IMR-90 (cell line): ENCODE results near the gene TENM3. TPM values are rescaled to one million over a fixed set of nuclear protein-coding genes. Genes with fewer than 3 reads are reported as not detected.

ENCODE experiments used
- ATAC-seq: fragments of 200-7000 bp; cut with Tn5 transposase; 2 replicates; pipeline ENCODE4 v1.9.1; 2020; ENCODE audit warnings: low read depth, mild to moderate bottlenecking, moderate library complexity
- BruUV-seq: library from RNA; stranded (reverse); fragments of 400-500 nt; replicated peaks from 2 replicates; lab custom pipeline; 2021; lab: Mats Ljungman, UMichigan
- CTCF ChIA-PET: fragments of 300-600 bp; formaldehyde crosslinking; extraction: SDS; loops from one replicate; lab custom pipeline; 2021; ENCODE audit warnings: antibody characterized with exemption; lab: Yijun Ruan, JAX
- POLR2A ChIA-PET: fragments of 300-600 bp; sonication (Branson Sonifier 250); formaldehyde crosslinking; loops from one replicate; lab custom pipeline; 2022; ENCODE audit warnings: antibody characterized with exemption; ENCODE audit not compliant: unreplicated experiment; lab: Charles Lee
- DNase-seq: peaks from one replicate; pipeline ENCODE4 v3.0.0; 2013
- H2AFZ ChIP-seq: replicated peaks from 2 replicates; pipeline ENCODE3; 2013; ENCODE audit warnings: low read length, mild to moderate bottlenecking; ENCODE audit not compliant: poor library complexity
- H2AK5ac ChIP-seq: 2 replicates; pipeline ENCODE4 v1.6.1; 2013; ENCODE audit warnings: low read depth, low read length, inconsistent platforms
- H2AK9ac ChIP-seq: replicated peaks from 2 replicates; pipeline ENCODE3; 2013; ENCODE audit warnings: mild to moderate bottlenecking, low read depth, low read length, moderate library complexity; ENCODE audit not compliant: poor library complexity
- H2BK120ac ChIP-seq: 2 replicates; pipeline ENCODE4 v1.6.1; 2013; ENCODE audit warnings: low read depth, low read length, inconsistent platforms
- H2BK15ac ChIP-seq: 3 replicates; pipeline ENCODE4 v1.6.1; 2013; ENCODE audit warnings: low read depth, low read length, inconsistent platforms
- H2BK20ac ChIP-seq: 2 replicates; pipeline ENCODE4 v1.6.1; 2013; ENCODE audit warnings: low read depth, mild to moderate bottlenecking, inconsistent platforms, low read length, moderate library complexity
- H2BK5ac ChIP-seq: 2 replicates; pipeline ENCODE4 v1.6.1; 2013; ENCODE audit warnings: mild to moderate bottlenecking, low read depth, low read length, inconsistent platforms; ENCODE audit not compliant: poor library complexity, severe bottlenecking
- H3K14ac ChIP-seq: replicated peaks from 2 replicates; pipeline ENCODE4 v1.6.1; 2013; ENCODE audit warnings: low read depth, low read length, inconsistent platforms
- H3K18ac ChIP-seq: 2 replicates; pipeline ENCODE4 v1.6.1; 2013; ENCODE audit warnings: low read depth, low read length, control low read depth
- H3K23ac ChIP-seq: 2 replicates; pipeline ENCODE4 v1.6.1; 2013; ENCODE audit warnings: low read depth, low read length, inconsistent platforms
- H3K27ac ChIP-seq: 2 replicates; pipeline ENCODE4 v1.5.1; 2013; ENCODE audit warnings: mild to moderate bottlenecking, control low read depth, low read length; ENCODE audit not compliant: insufficient read depth
- H3K27me3 ChIP-seq: 2 replicates; pipeline ENCODE4 v1.6.1; 2013; ENCODE audit warnings: low read length; ENCODE audit not compliant: control insufficient read depth, insufficient read depth
- H3K36me3 ChIP-seq: 2 replicates; pipeline ENCODE4 v1.6.1; 2013; ENCODE audit warnings: low read length, mixed read lengths; ENCODE audit not compliant: control insufficient read depth, insufficient read depth
- H3K4ac ChIP-seq: 2 replicates; pipeline ENCODE4 v1.6.1; 2013; ENCODE audit warnings: low read depth, low read length, inconsistent platforms
- H3K4me1 ChIP-seq: 2 replicates; pipeline ENCODE4 v1.6.1; 2013; ENCODE audit warnings: low read length, mixed read lengths; ENCODE audit not compliant: control insufficient read depth, insufficient read depth
- H3K4me2 ChIP-seq: 2 replicates; pipeline ENCODE4 v1.6.1; 2013; ENCODE audit warnings: low read depth, mild to moderate bottlenecking, control low read depth, low read length, moderate library complexity
- H3K4me3 ChIP-seq: 2 replicates; pipeline ENCODE4 v1.5.1; 2013; ENCODE audit warnings: low read depth, mild to moderate bottlenecking, control low read depth, low read length, moderate library complexity; ENCODE audit not compliant: insufficient read depth
- H3K56ac ChIP-seq: 2 replicates; pipeline ENCODE4 v1.6.1; 2013; ENCODE audit warnings: low read length, inconsistent platforms; ENCODE audit not compliant: insufficient read depth; ENCODE audit errors: extremely low read depth
- H3K79me1 ChIP-seq, 2 experiments: 2 replicates each; pipeline ENCODE4 v1.6.1; 2013; ENCODE audit warnings: low read length in 2 of 2, inconsistent platforms in 1 of 2, low read depth in 1 of 2
- H3K9ac ChIP-seq: 2 replicates; pipeline ENCODE4 v1.6.1; 2013; ENCODE audit warnings: low read depth, low read length, control low read depth
- H3K9me1 ChIP-seq: 2 replicates; pipeline ENCODE4 v1.6.1; 2013; ENCODE audit warnings: low read length, inconsistent platforms; ENCODE audit not compliant: insufficient read depth
- H3K9me3 ChIP-seq: 2 replicates; pipeline ENCODE4 v1.6.1; 2013; ENCODE audit warnings: low read length; ENCODE audit not compliant: control insufficient read depth, insufficient read depth
- H4K20me1 ChIP-seq: 2 replicates; pipeline ENCODE4 v1.6.1; 2013; ENCODE audit warnings: low read length, inconsistent platforms; ENCODE audit not compliant: insufficient read depth
- H4K5ac ChIP-seq: 2 replicates; pipeline ENCODE4 v1.6.1; 2013; ENCODE audit warnings: mild to moderate bottlenecking, low read depth, low read length, control low read depth
- H4K8ac ChIP-seq, 2 experiments: 2 replicates each; pipeline ENCODE4 v1.6.1; 2013; ENCODE audit warnings: low read depth in 2 of 2, low read length in 2 of 2, control low read depth in 1 of 2, inconsistent platforms in 1 of 2
- H4K91ac ChIP-seq: 2 replicates; pipeline ENCODE4 v1.6.1; 2013; ENCODE audit warnings: low read depth, low read length, inconsistent platforms; ENCODE audit not compliant: insufficient read depth
- ELK1 ChIP-seq: fragments of 150-350 bp; IDR thresholded peaks from 2 replicates; pipeline ENCODE4 v1.6.1; 2016; ENCODE audit warnings: low read depth, mild to moderate bottlenecking, low read length, moderate library complexity, borderline replicate concordance
- MAFK ChIP-seq: IDR thresholded peaks from 2 replicates; pipeline ENCODE4 v1.6.1; 2012; ENCODE audit warnings: low read depth, low read length, improper control_type of control experiment
- POLR2A ChIP-seq: IDR thresholded peaks from 2 replicates; pipeline ENCODE4 v1.6.1; 2012; ENCODE audit warnings: mild to moderate bottlenecking, low read depth, low read length
- WGBS, 2 experiments: methylation state at CpG; one replicate each; pipeline versions ENCODE4 v1.1.5 to v1.1.7; 2013; ENCODE audit warnings: missing lambda C conversion rate in 2 of 2; ENCODE audit not compliant: insufficient read length in 1 of 2; ENCODE audit errors: extremely low coverage in 2 of 2; 5-methylcytosine and 5-hydroxymethylcytosine counted together
- dilution Hi-C: fragments of 300-500 bp; cut with HindIII; formaldehyde crosslinking; loops from one replicate; pipeline ENCODE4 v1.14.3; 2018; ENCODE audit warnings: low sequenced_read_pairs; ENCODE audit not compliant: unreplicated experiment
- in situ Hi-C: fragments of 300-500 bp; cut with MboI; formaldehyde crosslinking; loops from 3 replicates; pipeline ENCODE4 v1.14.3; 2019; ENCODE audit warnings: low sequenced_read_pairs, inconsistent platforms, mixed read lengths
- intact Hi-C: fragments of 100-400 bp; cut with micrococcal nuclease; formaldehyde crosslinking; loops from 2 replicates; pipeline ENCODE4 v1.10.0; 2022
- polyA plus RNA-seq, 3 experiments: library from polyadenylated mRNA; depleted of rRNA; stranded (reverse); fragments of >200 nt; gene quantifications; 2 replicates each; pipeline ENCODE4 v1.2.3, GENCODE V29; 2012; ENCODE audit warnings: low replicate concordance in 1 of 3
- total RNA-seq: library from RNA; depleted of rRNA; stranded (reverse); fragments of >200 nt; gene quantifications from 2 replicates; pipeline ENCODE4 v1.2.3, GENCODE V29; 2012

TENM3 gene
- total and polyA plus RNA-seq, 2 of the 4 experiments (the other 2 are of a cell fraction): 29.9 to 173 TPM

DNA sequence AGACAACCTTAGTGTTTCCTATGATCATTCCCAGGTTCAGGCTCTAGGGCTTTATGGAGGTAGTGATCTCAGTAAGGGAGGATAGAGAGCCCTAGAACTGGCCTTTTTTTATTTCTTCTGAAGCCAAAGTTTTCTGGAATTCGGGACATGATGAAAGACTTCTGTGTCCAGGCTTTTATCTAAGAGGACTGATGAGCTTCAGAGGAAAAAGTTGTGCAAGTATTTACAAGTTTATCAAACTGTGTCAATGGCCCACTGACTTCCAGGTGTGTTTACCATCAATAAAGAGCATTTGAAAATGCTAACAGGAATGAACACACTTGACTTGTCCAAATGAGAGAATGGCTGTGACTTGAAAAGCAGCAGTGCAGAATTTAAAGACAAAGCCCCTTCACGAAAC lies 419.3 kb downstream of the TENM3 start:
- Histone ChIP-seq H3K9me3 (peaks cover 2% of the 10 kb centered on the region; the same call in 1 of the 2 replicates), H3K56ac (no peak overlapping the region), H3K23ac (no peak overlapping the region), H3K9ac (no peak overlapping the region), H4K91ac (no peak overlapping the region), H2BK120ac (no peak overlapping the region), H2AFZ (no peak overlapping the region), H4K20me1 (no peaks in the 10 kb centered on the region), H3K27ac (no peak overlapping the region), H2BK5ac (no peak overlapping the region), H3K4me1 (no peaks in the 10 kb centered on the region), H3K4ac (no peak overlapping the region), H3K4me2 (no peak overlapping the region), H3K27me3 (no peaks in the 10 kb centered on the region), H2AK5ac (no peak overlapping the region), H4K5ac (no peak overlapping the region), H2BK20ac (no peak overlapping the region), H3K14ac (no peak overlapping the region), H3K9me1 (no peaks in the 10 kb centered on the region), H3K79me1 (no peaks in the 10 kb centered on the region), H4K8ac (no peak overlapping the region), H2BK15ac (no peak overlapping the region), H3K36me3 (no peaks in the 10 kb centered on the region), H3K4me3 (no peak overlapping the region), H2AK9ac (no peak overlapping the region), H3K18ac (no peak overlapping the region)
- ChIA-PET CTCF (no interaction called here), POLR2A (no interaction called here)
- ATAC-seq: no peak
- dilution Hi-C loops: no loop called here
- in situ Hi-C loops: no loop called here
- no peak for TF ChIP-seq POLR2A
- no peak for TF ChIP-seq ELK1
- no peak for TF ChIP-seq MAFK
- BruUV-seq: no TSS peak
- no peak for DNase-seq
- WGBS, 2 experiments: no CpG with 5 or more reads among the region's 2 CpGs
- intact Hi-C loops: loop anchor here (5.0 kb wide), 1 partner anchor 100 kb away; no protein-coding TSS in a partner anchor
